GM12878 (cell line): ENCODE data around the gene PIM2. TPM values are rescaled to one million over a fixed set of nuclear protein-coding genes. Genes with fewer than 3 reads are reported as not detected.
A peak's percentile ranks its signal among the peaks of the same experiment; 100 is the strongest.

Source experiments
- ATF2 ChIP-seq: IDR thresholded peaks from 2 replicates; pipeline ENCODE4 v1.6.1; 2012; ENCODE audit warnings: low read length, inconsistent platforms
- BHLHE40 ChIP-seq, 2 experiments: fragments of 450-650 bp in 1 of 2; IDR thresholded peaks; 2 replicates each; pipeline ENCODE4 v1.6.1; 2011 to 2017; ENCODE audit warnings: low read depth in 2 of 2, borderline replicate concordance in 1 of 2, improper control_type of control experiment in 1 of 2, low read length in 1 of 2, mild to moderate bottlenecking in 1 of 2
- CHD2 ChIP-seq: IDR thresholded peaks from 2 replicates; pipeline ENCODE4 v1.6.1; 2011; ENCODE audit warnings: low read depth, low read length, improper control_type of control experiment, borderline replicate concordance
- E2F8 ChIP-seq: fragments of 450-650 bp; IDR thresholded peaks from 2 replicates; pipeline ENCODE4 v1.6.1; 2018; ENCODE audit warnings: mild to moderate bottlenecking, low read depth, moderate library complexity; ENCODE audit not compliant: partially characterized antibody
- FOXM1 ChIP-seq: IDR thresholded peaks from 2 replicates; pipeline ENCODE4 v1.6.1; 2012; ENCODE audit warnings: low read depth, mild to moderate bottlenecking, inconsistent platforms, low read length, moderate library complexity
- GABPA ChIP-seq: IDR thresholded peaks from 2 replicates; pipeline ENCODE4 v1.6.1; 2014; ENCODE audit warnings: antibody characterized with exemption, low read depth, mild to moderate bottlenecking, inconsistent platforms
- IKZF2 ChIP-seq, 2 experiments: fragments of 450-650 bp; IDR thresholded peaks; 2 replicates each; pipeline ENCODE4 v1.6.1; 2017; ENCODE audit warnings: mild to moderate bottlenecking in 2 of 2, moderate library complexity in 2 of 2
- LARP7 ChIP-seq: fragments of 450-650 bp; IDR thresholded peaks from 2 replicates; pipeline ENCODE4 v1.6.1; 2017; ENCODE audit warnings: mild to moderate bottlenecking
- NBN ChIP-seq: fragments of 450-650 bp; IDR thresholded peaks from 2 replicates; pipeline ENCODE4 v1.6.1; 2016
- PBX3 ChIP-seq: IDR thresholded peaks from 2 replicates; pipeline ENCODE4 v1.6.1; 2011; ENCODE audit warnings: mild to moderate bottlenecking, low read depth, low read length, moderate library complexity; ENCODE audit not compliant: insufficient replicate concordance
- POLR2A ChIP-seq: IDR thresholded peaks from 2 replicates; pipeline ENCODE4 v1.6.1; 2011; ENCODE audit warnings: low read depth, mild to moderate bottlenecking, low read length
- RB1 ChIP-seq: fragments of 450-650 bp; formaldehyde crosslinking; IDR thresholded peaks from 2 replicates; pipeline ENCODE4 v1.6.1; 2017; ENCODE audit warnings: mild to moderate bottlenecking, borderline replicate concordance
- RELA ChIP-seq: fragments of 450-650 bp; IDR thresholded peaks from 2 replicates; pipeline ENCODE4 v1.8.0; 2014; ENCODE audit warnings: borderline replicate concordance; ENCODE audit not compliant: partially characterized antibody
- SMAD5 ChIP-seq: IDR thresholded peaks from 2 replicates; pipeline ENCODE4 v1.6.1; 2016; ENCODE audit warnings: antibody characterized with exemption, low read depth
- ZNF274 ChIP-seq: IDR thresholded peaks from one replicate; pipeline ENCODE4 v1.8.0; 2011; ENCODE audit not compliant: insufficient read length, insufficient read depth
- polyA plus RNA-seq, 11 experiments: library from polyadenylated mRNA; depleted of rRNA in 4 of 11; unstranded in 6 of 11; stranded (reverse) in 5 of 11; fragments of >200 nt; fragmentation: Nextera tagmentation in 4 of 11; fragmentation: Illumina TruSeq in 1 of 11; extraction: Ambion mirVana in 4 of 11; extraction: Trizol in 1 of 11; gene quantifications; 1 replicate in 1 of 11; 2 replicates in 10 of 11; pipeline versions ENCODE4 v1.2.1 to v1.2.3, GENCODE V29; 2011 to 2016; ENCODE audit warnings: inconsistent platforms in 2 of 11, missing spikeins in 2 of 11, low read depth in 1 of 11
- total RNA-seq, 4 experiments: library from RNA; depleted of rRNA in 3 of 4; stranded (reverse); fragments of >200 nt in 3 of 4; fragmentation: Illumina TruSeq in 1 of 4; extraction: Trizol in 1 of 4; gene quantifications; 2 replicates each; pipeline versions ENCODE4 v1.2.1 to v1.2.3, GENCODE V29; 2013 to 2021
- TF ChIP-seq, protein P1 (sequence below): fragments of 450-650 bp; IDR thresholded peaks from 2 replicates; pipeline ENCODE4 v1.6.1; 2017; ENCODE audit warnings: mild to moderate bottlenecking, moderate library complexity
- TF ChIP-seq, protein P2 (sequence below): fragments of 450-650 bp; IDR thresholded peaks from 2 replicates; pipeline ENCODE4 v1.6.1; 2017; ENCODE audit warnings: borderline replicate concordance

Gene PIM2
- total and polyA plus RNA-seq, 10 of the 15 experiments (the other 5 are each of a cell fraction or from before 2014, with no cell fraction given): 19.2 to 96.8 (median 32.3) TPM

GRCh38 chrX:48938721-48939425 is 20.0 kb upstream of the PIM2 start (continued):
- TF ChIP-seq, protein P1, sequence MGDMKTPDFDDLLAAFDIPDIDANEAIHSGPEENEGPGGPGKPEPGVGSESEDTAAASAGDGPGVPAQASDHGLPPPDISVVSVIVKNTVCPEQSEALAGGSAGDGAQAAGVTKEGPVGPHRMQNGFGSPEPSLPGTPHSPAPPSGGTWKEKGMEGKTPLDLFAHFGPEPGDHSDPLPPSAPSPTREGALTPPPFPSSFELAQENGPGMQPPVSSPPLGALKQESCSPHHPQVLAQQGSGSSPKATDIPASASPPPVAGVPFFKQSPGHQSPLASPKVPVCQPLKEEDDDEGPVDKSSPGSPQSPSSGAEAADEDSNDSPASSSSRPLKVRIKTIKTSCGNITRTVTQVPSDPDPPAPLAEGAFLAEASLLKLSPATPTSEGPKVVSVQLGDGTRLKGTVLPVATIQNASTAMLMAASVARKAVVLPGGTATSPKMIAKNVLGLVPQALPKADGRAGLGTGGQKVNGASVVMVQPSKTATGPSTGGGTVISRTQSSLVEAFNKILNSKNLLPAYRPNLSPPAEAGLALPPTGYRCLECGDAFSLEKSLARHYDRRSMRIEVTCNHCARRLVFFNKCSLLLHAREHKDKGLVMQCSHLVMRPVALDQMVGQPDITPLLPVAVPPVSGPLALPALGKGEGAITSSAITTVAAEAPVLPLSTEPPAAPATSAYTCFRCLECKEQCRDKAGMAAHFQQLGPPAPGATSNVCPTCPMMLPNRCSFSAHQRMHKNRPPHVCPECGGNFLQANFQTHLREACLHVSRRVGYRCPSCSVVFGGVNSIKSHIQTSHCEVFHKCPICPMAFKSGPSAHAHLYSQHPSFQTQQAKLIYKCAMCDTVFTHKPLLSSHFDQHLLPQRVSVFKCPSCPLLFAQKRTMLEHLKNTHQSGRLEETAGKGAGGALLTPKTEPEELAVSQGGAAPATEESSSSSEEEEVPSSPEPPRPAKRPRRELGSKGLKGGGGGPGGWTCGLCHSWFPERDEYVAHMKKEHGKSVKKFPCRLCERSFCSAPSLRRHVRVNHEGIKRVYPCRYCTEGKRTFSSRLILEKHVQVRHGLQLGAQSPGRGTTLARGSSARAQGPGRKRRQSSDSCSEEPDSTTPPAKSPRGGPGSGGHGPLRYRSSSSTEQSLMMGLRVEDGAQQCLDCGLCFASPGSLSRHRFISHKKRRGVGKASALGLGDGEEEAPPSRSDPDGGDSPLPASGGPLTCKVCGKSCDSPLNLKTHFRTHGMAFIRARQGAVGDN: no peak
- TF ChIP-seq NBN: no peak
- no peak for TF ChIP-seq GABPA
- no peak for TF ChIP-seq SMAD5
- peak; percentile 82; the same call in 1 of the 2 replicates for TF ChIP-seq FOXM1
- TF ChIP-seq POLR2A: no peak; the same call in 1 of the 2 replicates
- TF ChIP-seq RELA: peak; percentile 96
- TF ChIP-seq LARP7: 0 out of 2 replicates have a peak, but pooled peaks have one; percentile 47
- TF ChIP-seq CHD2: peak; percentile 57; the same call in 1 of the 2 replicates
- TF ChIP-seq E2F8: no peak
- peak; percentile 62 to 63; a peak in 3 of 4 replicates for TF ChIP-seq BHLHE40 (IDR thresholded peaks at IDR 0.05; ENCODE audit: borderline replicate concordance in 1 of 2, low read depth in 2 of 2, low read length in 1 of 2)
- peak; percentile 65; the same call in 1 of the 2 replicates for TF ChIP-seq ATF2
- peak; percentile 22 for TF ChIP-seq PBX3
- TF ChIP-seq IKZF2 (IDR thresholded peaks at IDR 0.05): peak; percentile 98 to 99
- no peak for TF ChIP-seq ZNF274
- TF ChIP-seq RB1: no peak
- TF ChIP-seq, protein P2, sequence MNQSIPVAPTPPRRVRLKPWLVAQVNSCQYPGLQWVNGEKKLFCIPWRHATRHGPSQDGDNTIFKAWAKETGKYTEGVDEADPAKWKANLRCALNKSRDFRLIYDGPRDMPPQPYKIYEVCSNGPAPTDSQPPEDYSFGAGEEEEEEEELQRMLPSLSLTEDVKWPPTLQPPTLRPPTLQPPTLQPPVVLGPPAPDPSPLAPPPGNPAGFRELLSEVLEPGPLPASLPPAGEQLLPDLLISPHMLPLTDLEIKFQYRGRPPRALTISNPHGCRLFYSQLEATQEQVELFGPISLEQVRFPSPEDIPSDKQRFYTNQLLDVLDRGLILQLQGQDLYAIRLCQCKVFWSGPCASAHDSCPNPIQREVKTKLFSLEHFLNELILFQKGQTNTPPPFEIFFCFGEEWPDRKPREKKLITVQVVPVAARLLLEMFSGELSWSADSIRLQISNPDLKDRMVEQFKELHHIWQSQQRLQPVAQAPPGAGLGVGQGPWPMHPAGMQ: no peak
